Measurements from ENCODE around the gene CYB5B.

CYB5B gene

GRCh38 chr16:69448470-69449193 is 24.2 kb downstream of the CYB5B start:
- DNase-seq = no peak

- no peak for DNase-seq
These were observed 26.7 kb downstream of the CYB5B start for GRCh38 chr16:69451166-69451565.

DNA sequence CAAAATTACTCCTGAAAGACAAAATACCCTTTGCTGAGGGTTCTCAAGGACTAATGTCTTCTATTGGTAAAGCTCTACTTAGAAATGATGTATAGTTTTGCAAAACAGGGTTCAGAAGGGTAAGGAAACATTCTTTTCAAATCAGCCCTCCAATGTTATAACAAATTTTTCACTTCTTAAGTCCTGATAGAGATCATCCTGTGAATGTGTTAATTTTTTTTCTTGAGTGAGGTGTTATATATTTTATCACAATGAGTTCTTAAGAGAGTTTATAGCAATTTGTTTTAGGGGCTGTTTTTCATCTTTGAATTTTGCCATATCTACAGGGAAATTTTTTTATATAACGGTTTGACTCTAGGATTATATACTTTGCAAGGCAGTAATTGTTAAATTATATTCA is 29.5 kb downstream of the CYB5B start:
- no peak for DNase-seq

- no peak for DNase-seq
These were observed 39.5 kb downstream of the CYB5B start for GRCh38 chr16:69463876-69464275.

GRCh38 chr16:69465083-69465721 is 40.8 kb downstream of the CYB5B start:
- peak; percentile 67 for DNase-seq

GRCh38 chr16:69465881-69466280 is 41.5 kb downstream of the CYB5B start:
- peak; percentile 50 for DNase-seq

GRCh38 chr16:69466547-69466946 is 42.1 kb downstream of the CYB5B start:
- no peak for DNase-seq

DNA sequence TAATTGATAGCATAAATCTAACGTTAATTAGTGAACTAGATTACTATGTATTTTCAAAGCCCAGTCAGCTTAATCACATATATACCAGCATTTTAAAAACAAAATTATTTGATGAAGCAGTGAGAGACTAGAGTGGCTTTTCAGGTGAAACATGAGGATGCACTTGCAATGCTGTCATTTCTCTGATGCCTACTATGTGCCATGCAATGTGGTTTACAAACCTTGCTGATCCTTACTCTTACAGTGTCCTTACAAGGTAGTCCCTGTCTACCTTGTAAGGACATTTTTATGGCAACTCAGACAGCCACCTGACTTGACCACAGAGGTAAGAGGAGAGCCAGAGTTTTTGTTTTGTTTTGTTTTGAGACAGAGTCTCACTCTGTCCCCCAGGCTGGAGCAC is 42.7 kb downstream of the CYB5B start:
- DNase-seq = no peak

DNA sequence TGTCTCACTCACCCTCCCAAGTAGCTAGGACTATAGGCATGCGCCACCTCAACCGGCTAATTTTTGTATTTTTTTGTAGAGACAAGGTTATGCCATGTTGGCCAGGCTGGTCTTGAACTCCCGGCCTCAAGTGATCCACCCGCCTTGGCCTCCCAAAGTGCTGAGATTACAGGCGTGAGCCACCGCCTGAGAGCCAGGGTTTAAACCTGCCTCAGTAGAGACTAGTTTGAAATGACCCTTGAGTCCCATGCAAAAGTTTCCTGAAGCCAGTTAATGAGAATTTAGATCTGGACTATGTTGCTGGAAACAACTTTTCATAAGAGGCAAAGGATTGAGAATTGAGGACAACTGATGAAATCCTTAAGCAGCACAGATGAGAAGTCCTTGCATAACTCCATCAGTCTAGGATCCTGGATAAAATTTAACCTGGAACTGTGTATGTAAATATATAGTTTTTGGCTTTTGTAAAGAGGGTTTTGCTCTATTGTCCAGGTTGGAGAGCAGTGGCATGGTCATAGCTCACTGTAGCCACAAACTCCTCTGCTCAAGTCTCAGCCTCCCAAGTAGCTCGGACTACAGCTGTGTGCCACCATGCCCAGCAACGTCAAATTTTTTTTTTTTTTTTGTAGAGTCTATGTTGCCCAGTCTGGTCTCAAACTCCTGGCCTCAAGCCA is 43.2 kb downstream of the CYB5B start:
- no peak for DNase-seq

DNA sequence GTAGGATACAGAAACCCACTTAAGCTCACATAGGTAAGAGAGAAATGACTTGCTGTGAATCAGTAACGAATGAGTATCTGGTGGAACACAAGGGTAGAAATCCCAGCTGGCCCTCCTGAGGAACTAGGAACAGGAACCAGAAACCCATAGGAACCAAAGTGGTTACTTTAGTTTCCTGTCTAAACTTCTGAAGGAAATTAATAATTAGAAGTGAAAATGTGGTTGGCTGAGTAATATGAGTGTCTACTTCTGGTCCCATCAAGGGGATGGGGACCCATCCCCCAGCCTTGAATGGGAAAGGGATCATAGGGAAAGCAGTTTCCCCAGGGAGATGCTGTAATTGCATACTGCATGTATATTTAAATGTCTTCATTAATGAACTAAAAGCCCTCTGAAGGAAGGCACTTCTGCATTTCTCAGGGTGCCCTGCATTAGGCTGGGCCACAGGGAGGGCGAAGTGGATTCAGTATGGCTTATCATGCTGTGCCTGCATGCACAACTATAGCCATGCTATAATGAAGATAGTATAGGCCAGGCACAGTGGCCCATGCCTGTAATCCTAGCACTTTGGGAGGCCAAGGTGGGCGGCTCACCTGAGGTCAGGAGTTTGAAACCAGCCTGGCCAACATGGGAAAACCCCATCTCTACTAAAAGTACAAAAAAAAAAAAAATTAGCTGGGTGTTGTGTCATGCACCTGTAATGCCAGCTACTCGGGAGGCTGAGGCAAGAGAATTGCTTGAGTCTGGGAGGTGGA is 45.6 kb downstream of the CYB5B start:
- peak; percentile 63 for DNase-seq

DNA sequence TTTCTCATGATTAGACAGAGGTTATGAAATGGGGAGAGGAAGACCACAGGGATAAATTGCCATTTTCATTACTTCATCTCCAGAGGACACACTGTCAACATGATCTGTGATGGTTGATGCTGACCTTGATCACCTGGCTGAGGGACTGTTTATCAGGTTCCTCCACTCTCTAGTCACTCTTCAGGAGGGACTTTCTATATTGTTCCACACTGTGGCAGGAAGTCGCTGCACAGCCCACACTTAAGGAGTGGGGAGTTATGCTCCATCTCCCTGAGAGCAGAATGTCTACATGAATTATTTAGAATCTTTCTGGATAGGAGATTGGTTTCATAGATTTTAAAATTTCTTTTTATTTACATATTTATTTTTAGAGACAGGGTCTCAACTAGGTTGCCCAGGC is 46.7 kb downstream of the CYB5B start:
- DNase-seq = no peak

DNA sequence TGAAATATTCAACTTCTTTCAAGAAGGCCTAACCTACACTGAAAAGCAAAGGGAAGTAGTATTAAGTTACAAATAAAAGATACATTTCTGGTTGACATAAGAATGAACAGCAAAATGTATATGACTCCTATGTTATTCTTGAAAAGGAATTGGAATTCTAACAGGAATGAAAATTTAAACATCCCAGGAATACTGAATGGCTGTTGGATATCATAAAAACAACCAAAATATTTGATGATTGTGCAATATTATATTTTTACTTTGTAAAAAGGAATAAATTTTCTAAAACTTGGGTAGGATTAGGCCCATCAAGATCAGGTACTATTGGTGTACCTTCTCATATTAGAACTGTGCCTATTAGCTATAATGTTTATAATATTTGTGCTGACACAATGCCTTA is 50.0 kb downstream of the CYB5B start:
- DNase-seq = no peak

DNA sequence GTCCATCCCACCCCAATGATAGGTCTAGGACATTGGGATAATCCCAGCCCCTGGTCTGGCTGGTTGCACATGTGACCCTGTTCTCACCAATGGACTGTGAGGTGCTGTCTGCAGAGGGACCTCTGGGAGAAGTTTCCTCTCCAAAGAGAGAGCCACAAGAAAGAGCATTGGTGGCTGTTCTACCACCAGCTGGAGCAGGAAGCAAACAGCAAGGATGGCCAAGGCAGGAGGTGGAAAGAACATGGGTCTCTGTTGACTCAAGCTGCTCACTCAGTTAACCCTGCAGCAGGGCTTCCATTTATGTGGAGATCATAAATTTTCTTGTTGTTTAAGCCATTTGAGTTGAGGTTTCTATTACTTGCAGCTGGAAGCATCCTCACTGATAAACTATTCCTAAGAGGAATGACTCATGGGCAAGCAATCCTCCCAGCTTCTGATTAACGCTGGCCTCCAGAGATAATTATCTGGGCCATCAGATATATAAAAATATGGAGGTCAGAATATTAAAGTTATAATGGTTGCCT is 52.6 kb downstream of the CYB5B start:
- DNase-seq = peak; percentile 28

DNA sequence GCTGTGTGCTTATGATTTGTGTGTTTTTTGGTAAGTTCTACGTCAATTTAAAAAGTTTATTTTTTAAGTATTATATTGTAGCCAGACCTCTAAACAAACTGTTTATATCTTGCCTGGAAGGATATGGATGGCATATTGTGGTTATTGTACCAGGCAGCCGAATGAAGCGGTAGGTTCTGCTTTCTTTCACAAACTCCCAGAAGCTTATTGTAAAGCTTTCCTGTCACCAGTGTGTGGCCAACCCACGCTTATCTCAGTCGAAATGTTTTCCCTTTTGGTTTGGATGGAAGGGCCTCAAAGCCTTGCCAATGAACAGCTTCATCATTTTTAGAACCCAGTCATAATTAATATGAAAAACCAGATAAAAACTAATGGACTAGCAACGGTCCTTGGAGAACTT is 53.1 kb downstream of the CYB5B start:
- peak; percentile 93 for DNase-seq

GRCh38 chr16:69478685-69479084 is 54.3 kb downstream of the CYB5B start:
- no peak for DNase-seq

DNA sequence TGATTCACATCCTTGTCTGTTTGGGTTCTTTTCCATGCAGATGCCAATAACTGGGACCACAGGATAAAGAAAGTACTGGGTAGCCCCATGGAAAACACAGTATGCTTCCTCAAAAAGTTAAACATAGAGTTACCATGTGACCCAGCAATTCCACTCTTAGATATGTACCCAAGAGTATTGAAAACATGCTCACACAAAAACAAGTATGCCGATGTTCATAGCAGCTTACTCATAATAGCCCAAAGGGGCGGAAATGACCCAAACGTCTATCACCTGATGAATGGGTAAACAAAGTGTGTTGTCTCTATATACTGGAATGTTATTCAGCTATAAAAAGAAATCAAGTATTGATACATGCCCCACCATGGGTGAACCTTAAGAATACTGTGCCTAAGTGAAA is 55.4 kb downstream of the CYB5B start:
- no peak for DNase-seq

GRCh38 chr16:69481901-69482341 is 57.5 kb downstream of the CYB5B start:
- DNase-seq = peak; percentile 43

GRCh38 chr16:69482410-69482991 is 58.1 kb downstream of the CYB5B start:
- DNase-seq = no peak

DNA sequence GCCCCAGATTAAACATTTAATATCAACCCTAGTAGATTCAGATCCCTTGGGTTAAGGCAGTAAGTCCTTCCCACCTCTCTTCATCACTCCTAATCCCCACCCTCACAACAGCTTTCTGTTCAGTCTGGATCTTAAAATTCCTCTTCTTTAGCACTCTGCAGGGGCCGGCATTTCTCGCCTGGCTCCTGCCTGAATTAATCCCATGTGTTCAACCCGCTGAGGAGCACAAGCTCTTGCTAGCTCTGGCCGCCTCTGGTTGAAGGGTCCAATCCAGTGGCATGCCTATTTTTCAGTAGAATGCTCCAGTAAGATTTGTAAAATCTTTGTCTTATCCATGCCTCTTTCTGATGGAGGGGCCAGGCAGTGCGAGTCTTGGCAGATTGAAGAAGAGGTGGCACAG is 59.2 kb downstream of the CYB5B start:
- DNase-seq = no peak

DNA sequence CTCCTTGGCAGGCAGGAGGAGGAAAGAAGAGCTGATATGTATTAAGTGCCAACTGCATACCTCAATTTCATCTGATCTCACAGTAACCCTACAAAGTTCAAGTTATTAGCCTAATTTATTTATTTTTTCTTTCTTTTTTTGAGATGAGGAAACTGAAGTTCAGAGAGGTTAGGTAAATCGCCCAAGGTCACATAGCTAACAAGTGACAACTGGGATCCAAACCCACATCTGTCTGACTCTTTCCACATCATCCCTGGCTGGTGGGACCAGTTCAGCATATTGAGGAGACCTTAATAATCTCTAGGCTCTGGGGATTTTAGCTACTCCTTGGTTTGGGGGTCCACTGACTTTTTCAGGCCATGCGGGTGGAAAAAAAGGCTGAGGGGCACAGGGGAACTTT is 60.9 kb downstream of the CYB5B start:
- DNase-seq = no peak

DNA sequence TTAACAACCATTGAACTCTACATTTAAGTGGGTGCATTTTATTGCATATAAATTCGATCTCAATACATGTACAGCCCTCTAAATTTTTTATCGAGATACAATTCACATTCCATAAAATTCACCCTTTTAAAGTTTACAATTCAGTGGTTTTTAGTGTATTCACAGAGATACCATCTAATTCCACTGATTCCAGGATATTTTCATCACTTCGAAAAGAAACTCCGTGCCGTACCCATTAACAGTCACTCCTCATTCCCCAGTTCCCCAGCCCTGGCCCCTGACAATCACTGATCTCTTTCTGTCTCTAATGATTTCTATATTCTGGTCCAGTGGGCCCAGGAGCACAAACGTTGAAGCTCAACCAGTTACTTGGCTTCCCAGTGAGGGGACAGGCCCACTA is 61.4 kb downstream of the CYB5B start:
- no peak for DNase-seq

DNA sequence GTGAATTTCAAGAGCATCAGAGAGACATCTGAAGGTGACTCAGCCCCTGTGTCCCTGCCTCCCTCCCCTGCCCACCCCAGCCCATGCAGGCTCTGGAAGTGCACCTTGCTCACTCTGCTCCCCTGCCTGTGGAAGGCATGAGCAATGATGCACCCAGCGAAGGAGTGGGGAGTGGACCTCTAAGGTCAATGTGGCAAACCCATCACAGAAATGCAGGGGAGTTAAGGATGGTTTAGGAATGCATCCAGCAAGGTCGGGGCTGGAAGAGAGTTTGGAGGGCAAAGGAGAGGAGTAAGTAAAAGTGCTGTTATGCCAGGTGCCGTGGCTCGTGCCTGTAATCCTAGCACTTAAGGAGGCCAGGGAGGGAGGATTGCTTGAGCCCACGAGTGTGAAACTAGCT is 61.9 kb downstream of the CYB5B start:
- no peak for DNase-seq

DNA sequence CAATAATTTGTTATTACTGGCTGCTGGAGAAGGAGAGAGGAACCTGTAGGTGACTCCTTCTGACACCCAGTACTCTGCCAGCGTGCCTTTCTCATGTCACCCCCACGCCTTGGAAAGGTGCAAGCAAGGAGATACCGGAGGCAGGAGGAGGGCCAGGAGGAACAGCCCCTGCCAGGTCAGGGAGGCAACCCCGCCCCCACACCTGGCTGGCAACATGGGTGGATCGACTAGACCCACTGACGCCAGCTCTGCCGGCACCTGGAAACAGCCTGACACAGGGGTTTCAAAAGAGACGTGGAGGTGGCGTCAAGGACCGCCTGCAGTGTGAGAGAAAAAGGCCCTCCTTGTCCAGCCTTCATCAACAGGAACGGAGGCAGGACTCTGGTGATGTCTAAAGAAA is 62.3 kb downstream of the CYB5B start:
- no peak for DNase-seq

Measured in hematopoietic multipotent progenitor cell treated with erythropoietin and hydrocortisone succinate and interleukin-3 and kit ligand, for 4 days (in vitro differentiated cells).